ENCODE data around the gene ADAMTS9. TPM values are rescaled to one million over a fixed set of nuclear protein-coding genes. Genes with fewer than 3 reads are reported as not detected.

Gene ADAMTS9
- total RNA-seq, 1 donor from 2014 or later, result 96.2 TPM

DNA sequence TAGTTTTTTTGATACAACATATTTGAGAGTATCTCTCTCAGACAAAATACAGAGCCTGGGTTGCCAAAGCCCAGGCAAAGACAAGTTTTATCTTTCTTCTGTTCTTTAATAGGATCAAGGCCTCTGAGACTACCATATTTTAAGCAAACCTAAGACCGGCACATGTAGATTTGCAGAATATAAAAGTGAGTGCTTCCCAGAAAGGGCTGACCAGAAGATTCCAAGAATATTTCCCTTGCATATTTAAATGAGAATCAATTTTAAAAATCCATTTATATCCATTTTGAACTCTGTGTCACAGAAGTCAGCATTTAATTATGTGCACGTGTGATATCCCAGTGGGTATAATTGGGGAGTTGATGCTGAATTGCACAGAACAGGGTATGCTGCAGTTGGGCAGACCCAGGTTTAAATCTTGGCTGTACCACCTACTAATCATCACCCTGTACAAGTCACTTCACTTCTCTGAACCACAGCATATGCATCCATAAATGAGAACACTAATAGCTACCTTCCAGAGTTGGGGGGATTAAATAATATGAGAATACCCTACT, 191.9 kb downstream of the ADAMTS9 start:
- DNase-seq (ENCODE audit: extremely low read depth, low read depth, low spot score), result no peak

DNA sequence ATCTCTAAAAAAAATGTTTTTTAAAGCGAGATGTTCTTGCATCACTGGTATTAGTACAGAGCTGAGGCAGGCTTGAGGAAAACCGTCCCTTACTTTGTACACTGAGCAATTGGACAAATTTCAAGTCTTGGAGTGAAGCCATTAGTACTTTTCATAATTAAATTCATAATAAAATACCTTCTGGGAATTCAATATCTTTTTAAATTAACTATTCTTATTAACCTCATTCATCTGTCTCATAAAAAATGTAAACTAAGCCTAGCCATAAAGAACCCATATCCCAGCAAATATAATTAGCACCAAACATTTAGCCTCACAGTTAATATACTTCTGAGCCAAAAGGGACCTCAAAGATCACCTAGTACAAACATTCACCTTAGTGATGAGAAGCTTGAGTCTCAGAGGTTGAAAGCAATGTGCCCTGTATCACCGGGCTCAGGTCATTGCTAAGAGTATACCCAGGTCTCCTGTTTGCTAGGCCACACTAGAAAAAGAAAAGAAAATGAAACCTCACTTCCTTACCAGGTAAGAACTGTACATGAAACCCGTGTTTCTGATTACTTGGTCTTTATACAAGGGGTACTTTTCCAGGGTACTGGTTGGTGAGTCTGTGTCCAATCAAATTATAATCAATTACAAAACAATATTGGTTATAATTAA, 192.5 kb downstream of the ADAMTS9 start:
- DNase-seq (ENCODE audit: extremely low read depth, low read depth, low spot score), result no peak

DNA sequence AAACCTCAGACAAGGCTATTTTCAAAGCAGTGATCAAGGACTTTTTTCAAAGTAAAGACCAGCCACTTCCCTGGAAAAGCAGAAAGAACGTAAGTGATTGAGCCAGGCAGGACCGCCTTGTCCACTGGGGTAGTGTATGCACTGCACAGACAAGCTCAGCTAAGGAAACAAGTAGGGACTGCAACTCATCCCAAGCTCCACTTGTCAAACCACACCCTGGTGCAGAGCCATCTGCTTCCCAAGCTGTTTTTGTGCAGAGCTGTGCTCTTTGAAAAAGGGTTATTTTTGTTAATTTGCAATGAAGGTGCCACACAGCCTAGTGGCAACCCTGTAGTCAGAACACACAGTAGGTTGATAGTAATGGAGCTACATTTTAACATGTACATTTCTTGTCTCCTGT, 193.3 kb downstream of the ADAMTS9 start:
- no peak for DNase-seq (ENCODE audit: extremely low read depth, low read depth, low spot score)

DNA sequence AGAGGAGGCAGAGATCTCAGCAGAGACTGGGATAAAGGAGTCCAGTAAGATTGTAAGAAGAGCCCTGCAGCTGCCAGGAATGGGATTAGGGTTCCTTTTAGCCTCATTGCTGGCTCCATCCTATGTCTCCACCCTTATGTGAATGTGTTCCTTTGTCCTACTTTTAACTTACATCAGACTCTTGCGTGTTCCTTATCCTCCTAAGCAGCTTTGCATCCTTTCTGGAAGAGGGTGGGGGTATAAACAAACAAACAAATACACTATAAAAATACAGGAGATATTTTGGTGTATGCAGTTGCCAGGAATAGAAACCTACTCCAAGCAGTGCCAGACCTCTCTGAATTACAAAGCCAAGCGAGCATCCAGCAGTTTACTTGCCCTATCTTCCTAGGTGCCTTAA, 194.7 kb downstream of the ADAMTS9 start:
- no peak for DNase-seq (ENCODE audit: extremely low read depth, low read depth, low spot score)

DNA sequence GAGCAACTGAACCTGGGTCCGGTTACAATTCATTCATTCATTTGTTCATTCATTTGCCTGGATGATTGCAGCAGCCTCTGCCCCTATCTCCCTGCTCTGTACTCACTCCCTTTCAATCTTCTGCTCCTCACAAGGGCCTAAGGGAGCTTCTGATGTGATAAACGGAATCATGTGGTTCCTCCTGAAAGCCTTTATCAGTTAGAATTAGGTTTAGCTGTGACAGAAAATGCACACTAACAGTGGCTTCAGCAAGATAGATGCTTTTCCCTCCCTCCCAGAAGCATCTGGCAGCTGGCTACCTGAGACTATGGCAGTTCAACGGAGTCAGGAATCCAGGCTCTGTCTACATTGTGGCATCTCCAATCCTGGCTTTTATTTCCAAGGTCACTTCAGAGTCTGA, 196.0 kb downstream of the ADAMTS9 start:
- DNase-seq (ENCODE audit: extremely low read depth, low read depth, low spot score), result no peak

DNA sequence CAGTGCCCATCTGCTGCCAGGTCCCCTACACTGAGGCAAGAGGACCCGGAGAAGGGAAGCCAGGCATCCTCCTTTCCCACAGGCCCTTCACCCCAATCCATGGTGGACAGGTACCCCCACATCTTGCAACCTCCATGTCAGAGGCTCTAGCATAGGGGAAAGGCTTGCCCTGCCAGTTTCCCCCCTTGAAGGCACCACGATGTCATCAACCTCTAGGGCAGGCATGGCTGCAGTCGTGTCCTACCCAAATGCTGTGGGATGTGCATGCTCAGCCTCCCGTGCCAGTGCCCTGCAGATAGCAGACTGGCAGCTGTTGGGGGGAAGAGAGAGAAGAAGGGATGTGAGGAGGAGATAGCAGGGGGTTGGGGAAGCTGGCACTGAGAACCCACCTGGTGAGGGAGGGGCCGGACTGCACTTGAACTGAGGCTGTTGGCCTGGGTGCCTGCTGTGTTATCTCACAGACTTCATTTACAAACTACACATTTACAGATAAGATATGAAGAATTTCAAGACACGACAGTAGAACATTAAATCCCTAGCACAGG, 197.5 kb downstream of the ADAMTS9 start:
- DNase-seq (ENCODE audit: extremely low read depth, low read depth, low spot score), result no peak

DNA sequence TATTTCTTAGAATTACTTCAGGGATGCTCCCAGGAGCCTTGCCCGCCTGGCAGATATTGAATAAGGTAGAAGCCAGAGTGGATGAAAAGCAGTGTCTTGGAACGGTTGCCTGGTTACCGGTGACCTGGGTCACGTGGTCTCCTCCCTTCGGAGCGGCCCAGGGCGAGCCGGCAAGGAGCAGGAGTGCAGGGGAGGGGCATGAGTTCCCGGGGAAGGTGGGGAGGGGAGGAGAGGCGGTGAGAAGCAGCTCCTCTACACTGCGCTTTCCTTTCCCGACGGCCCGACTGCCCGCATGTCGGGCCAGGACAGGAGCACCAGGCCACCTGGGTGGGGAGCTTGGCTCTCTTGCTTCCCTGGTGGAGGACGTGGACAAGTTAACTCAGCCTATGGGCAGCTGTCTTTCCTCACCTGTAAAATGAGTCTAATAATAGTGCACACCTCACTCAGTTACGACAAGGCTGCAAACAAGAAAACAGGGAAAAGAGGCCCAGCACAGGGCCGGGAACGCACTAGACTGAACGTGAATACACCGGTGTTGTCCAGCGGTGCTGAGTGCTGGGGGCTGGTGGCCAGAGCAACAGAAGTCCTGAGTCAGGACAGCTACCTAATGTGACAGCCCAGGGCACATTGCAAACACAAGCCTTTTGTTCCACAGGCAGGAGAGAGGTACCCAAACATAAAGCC, 198.3 kb downstream of the ADAMTS9 start:
- no peak for DNase-seq (ENCODE audit: extremely low read depth, low read depth, low spot score)

DNA sequence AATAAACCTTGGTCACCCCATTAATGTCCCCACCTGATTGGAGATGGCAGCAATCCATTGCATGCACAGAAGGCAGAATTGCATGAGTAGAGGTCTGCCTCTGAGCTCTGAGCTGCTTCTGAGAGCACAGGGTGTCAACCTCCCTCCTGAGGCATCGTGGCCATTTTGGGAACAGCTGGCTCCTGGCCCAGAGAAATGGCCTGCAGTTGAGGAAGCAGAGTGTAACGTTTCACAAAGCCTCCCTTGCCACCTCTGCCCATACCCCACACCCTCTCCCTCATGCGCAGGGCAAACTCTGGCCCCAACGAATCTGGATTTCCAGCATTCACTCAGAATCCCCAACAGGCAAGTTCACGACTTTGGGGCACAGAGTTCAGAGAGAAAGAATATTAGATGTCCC, 198.9 kb downstream of the ADAMTS9 start:
- DNase-seq (ENCODE audit: extremely low read depth, low read depth, low spot score), result no peak

DNA sequence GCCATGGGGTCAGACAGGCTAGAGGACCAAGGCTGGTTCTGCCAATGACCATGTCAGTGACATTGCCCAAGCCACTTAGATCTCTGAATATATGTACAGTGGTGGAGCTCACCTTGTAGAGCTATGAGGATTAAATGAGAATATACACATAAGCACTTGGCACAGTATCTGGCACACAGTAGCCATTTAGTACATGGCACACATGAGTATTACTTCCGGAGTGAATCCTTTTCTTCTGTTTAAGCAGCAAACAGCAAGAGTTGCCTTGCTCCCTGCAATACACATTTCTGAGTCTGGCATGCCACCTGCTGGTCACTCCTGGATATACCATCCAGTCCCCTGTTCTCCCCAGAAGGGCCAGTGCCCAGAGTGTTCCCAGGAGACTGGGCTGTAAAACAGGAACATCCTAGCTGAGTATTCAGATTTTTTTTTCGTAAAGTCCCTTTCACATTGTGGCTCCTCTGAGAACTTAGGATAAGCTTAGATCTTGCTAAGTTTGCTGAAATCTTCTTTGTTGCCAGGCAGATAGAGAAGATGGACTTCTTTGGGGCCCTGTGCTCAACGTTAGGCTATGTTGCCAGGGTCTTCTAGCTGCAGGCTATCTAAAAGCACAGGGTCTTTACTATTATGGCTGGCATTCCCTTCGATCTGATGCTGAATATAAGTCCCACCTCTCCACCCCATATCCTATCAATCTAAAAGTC, 203.4 kb downstream of the ADAMTS9 start:
- peak; percentile 63 for DNase-seq (ENCODE audit: extremely low read depth, low read depth, low spot score)

DNA sequence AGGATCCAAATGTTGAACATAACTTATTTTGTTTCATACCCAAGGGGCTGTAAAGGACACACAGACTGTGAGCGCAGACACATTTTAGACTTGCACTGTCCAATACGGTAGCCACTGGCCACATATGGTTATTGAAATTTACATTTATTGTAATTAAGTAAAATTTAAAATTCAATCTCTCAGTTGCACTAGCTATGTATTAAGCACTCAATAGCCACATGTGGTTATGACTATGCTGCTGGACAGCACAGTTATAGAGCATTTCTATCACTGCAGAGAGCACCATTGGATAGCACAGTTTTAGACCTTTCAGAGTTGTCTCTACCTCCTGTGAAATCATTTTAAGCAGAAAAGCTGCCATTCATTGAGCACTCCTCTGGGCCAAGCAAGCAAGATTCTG, 204.3 kb downstream of the ADAMTS9 start:
- DNase-seq (ENCODE audit: extremely low read depth, low read depth, low spot score), result no peak

DNA sequence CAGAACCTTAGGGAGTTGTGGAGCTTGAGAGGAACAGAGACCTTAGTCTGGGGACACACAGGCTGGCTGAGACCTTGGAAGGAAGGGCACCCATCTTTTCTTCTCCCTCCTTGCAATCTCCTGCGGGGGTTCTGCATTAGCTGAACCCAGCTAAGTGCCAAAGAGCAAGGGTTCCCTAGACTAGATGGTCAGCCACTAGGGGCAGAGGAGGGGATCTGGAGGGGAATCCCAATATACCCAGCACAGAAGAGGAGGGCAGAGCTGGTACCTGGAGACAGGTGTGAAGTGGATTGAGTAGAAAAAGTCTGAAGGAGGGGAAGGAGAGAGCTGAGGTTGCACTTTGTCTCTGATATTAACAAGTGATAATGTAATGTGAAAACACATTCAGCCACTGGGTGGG, 212.8 kb downstream of the ADAMTS9 start:
- no peak for DNase-seq (ENCODE audit: extremely low read depth, low read depth, low spot score)

DNA sequence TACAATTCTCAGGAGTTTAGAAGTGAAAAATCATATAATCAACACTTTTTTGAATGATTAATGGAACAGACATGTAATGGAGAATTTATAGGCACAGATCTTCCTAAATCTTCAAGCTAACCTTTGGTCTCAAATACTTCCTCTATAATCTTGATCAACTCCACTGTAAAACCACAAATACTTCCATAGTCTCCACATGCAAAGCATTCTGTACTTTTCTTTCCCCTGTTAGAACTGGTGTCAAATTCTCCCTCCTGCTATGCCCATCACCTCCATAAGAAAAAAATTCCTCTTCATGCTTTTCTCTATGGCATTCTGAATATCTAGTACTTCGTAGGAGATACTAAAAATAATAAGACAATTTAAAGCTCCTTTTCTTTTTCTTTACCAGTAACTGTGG, 214.3 kb downstream of the ADAMTS9 start:
- no peak for DNase-seq (ENCODE audit: extremely low read depth, low read depth, low spot score)

DNA sequence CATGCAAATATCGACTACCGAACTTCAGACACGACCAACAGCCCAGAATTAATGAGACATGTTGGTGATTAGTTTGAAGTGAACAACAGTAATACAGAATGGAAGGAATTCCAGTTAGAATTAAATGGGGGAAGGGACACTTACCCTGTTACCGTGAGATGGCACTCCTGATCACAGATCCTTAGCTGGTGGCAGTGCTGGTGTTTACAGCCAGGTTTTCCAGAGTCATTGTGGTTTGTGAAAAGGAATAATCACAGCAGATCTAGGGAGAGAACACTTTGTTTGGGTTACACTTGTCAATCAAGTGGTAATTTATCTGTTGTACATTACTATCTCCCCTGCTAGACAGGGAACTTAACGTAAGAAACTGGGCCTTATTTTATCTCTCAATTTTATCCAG, 217.4 kb downstream of the ADAMTS9 start:
- DNase-seq (ENCODE audit: extremely low read depth, low read depth, low spot score), result no peak

DNA sequence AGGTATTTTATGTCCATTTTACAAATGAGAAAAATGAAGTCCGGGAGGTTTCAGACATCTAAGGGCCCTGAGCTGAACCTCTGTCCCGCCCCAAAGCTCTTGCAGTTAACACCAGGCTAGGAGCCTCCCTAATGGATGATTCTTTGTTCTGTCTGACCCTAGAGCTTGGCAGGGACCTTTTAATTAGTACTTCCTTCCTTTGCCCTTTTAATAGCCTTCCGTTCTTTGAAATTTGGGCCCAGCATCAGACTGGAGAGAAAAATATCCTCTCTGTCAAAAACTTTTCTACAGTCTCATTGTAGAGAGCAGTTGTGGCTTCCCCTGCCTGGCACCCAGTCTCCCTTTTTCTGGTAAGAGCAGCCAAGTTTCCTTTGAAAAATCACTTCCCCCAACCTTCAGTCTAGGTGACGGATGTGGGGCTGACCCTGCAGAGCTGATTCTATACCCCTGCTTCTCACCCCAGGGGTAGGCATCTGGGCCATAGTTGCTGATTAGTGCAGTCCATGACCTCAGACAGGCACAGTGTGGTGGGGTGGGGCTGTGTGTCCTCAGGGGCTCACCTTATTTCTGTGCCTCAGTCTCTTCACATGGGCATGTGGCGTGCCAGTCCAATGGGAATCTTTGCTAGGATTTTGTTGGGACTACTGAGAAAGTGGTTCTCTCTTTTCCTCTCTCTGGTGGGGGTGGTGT, 220.4 kb downstream of the ADAMTS9 start:
- no peak for DNase-seq (ENCODE audit: extremely low read depth, low read depth, low spot score)

All from glomerular endothelial cell (primary cell).